Testis (tissue), 3 donors: ENCODE measurements around the gene MASP2. TPM values are rescaled to one million over a fixed set of nuclear protein-coding genes. Genes with fewer than 3 reads are reported as not detected.

Source experiments
- DNase-seq: peaks from one replicate; pipeline ENCODE4 v3.0.0-alpha.2; 2019
- H3K27ac ChIP-seq, 2 donors: fragments of 200-600 bp; sonication (generic); one replicate each; pipeline ENCODE4 v1.5.1; 2019
- H3K27me3 ChIP-seq: fragments of 200-600 bp; sonication (generic); one replicate; pipeline ENCODE4 v1.5.1; 2019
- H3K36me3 ChIP-seq: fragments of 200-600 bp; sonication (generic); one replicate; pipeline ENCODE4 v1.5.1; 2017; ENCODE audit warnings: low read depth; ENCODE audit errors: missing control alignments
- H3K4me1 ChIP-seq: fragments of 200-600 bp; sonication (generic); one replicate; pipeline ENCODE4 v1.5.1; 2019
- H3K4me3 ChIP-seq, 2 donors: fragments of 200-600 bp; sonication (generic); one replicate each; pipeline ENCODE4 v1.5.1; 2017 to 2019
- H3K9me3 ChIP-seq: fragments of 200-600 bp; sonication (generic); one replicate; pipeline ENCODE4 v1.5.1; 2017
- CTCF ChIP-seq, 3 experiments: fragments of 450-650 bp in 2 of 3; fragments of 200-600 bp in 1 of 3; sonication (generic) in 1 of 3; IDR thresholded peaks; one replicate each; pipeline ENCODE4 v1.5.1; 2016 to 2019; ENCODE audit warnings: antibody characterized with exemption in 3 of 3, mild to moderate bottlenecking in 2 of 3, moderate library complexity in 1 of 3
- POLR2A ChIP-seq: fragments of 450-650 bp; IDR thresholded peaks from one replicate; pipeline ENCODE4 v1.6.1; 2017; ENCODE audit warnings: antibody characterized with exemption, mild to moderate bottlenecking, moderate library complexity
- WGBS, 2 donors: methylation state at CpG; one replicate each; pipeline ENCODE4 v1.1.5; 2018; 5-methylcytosine and 5-hydroxymethylcytosine counted together
- intact Hi-C: fragments of 100-400 bp; cut with DNase I; formaldehyde crosslinking; loops from one replicate; pipeline ENCODE4 v1.15.1; 2023; ENCODE audit warnings: low total_unique reads
- polyA plus RNA-seq: library from polyadenylated mRNA; stranded (reverse); fragments of 350-450 nt; fragmentation: Illumina TruSeq; extraction: RNeasy Lipid Tissue Mini Kit (QIAGEN cat#74804); gene quantifications from one replicate; pipeline ENCODE4 v1.2.3, GENCODE V29; 2014; ENCODE audit warnings: low read depth, low replicate concordance; ENCODE audit not compliant: insufficient read depth
- total RNA-seq, 2 donors: library from RNA; depleted of rRNA; stranded (reverse); fragments of >200 nt; gene quantifications; one replicate each; pipeline ENCODE4 v1.2.3, GENCODE V29; 2016

The MASP2 gene
- total and polyA plus RNA-seq, 3 donors from 2014 or later, result 0.31 TPM; not detected in 1

DNA sequence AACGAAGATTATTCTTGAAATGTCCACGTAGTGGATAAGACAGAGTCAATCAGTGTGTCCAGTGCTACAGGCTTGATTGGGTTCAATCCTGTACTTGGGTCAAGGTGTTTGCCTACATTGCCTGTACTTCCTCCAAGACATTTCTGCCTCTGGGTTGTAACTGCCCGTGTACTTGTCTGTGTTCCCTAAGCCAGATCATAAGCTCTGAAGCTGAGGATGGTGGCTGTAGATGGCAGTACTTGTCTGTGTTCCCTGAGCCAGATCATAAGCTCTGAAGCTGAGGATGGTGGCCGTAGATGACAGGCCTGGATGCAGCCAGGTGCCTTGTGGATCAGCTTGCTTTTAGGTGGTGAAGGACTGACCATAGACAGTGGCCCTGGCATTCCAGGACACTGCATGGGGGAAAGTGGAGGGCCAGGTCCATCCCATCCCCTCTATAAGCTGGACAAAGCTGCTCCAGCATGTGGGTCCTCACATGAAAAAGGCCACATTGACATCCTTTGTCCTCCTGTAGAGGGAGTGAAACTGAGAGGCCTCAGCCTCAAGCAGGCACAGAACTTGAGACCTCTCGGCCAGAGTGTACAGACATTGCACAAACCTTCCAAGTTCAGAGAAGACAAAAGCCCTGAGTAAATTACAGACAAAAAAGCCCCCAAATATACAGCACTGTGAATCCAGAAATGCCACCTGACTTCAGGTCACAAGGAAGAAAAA is 14.8 kb upstream of the MASP2 start:
- Histone ChIP-seq H3K36me3 (no peaks in the 10 kb centered on the region), H3K4me3 (peak overlapping the region in 1 of 2 donors; percentile 84), H3K4me1 (peaks cover 14% of the 10 kb centered on the region), H3K9me3 (no peaks in the 10 kb centered on the region), H3K27me3 (no peaks in the 10 kb centered on the region), H3K27ac (no peak overlapping the region)
- no peak for TF ChIP-seq POLR2A
- 42 to 51% methylated on average over 5 of the region's 5 CpGs for WGBS, 2 donors
- intact Hi-C loops, result no loop called here
- no peak for DNase-seq

GRCh38 chr1:11059968-11060830 is 13.2 kb upstream of the MASP2 start, which contains the start of gene SRM:
Gene SRM (minus strand): TSS chr1:11060018. CDS start chr1:11059943, 75 bp downstream.
- 0 to 1% methylated on average over 17 to 58 of the region's 83 CpGs for WGBS, 2 donors
- intact Hi-C loops, result no loop called here
- H3K4me1 ChIP-seq, result peaks cover 14% of the 10 kb centered on the region

GRCh38 chr1:11059155-11059967 is 12.3 kb upstream of the MASP2 start:
- Histone ChIP-seq H3K4me3 (peak overlapping the region; percentile 79 to 83), H3K27me3 (no peaks in the 10 kb centered on the region), H3K4me1 (peaks cover 14% of the 10 kb centered on the region), H3K9me3 (no peaks in the 10 kb centered on the region), H3K27ac (no peak overlapping the region), H3K36me3 (no peaks in the 10 kb centered on the region)
- no peak for DNase-seq
- TF ChIP-seq POLR2A (no peak), CTCF (IDR thresholded peaks at IDR 0.05) (no peak)
- intact Hi-C loops, result no loop called here
- 1 to 4% methylated on average over 7 to 45 of the region's 72 CpGs for WGBS, 2 donors

More at GRCh38 chr1:11059968-11060830, 13.2 kb upstream of the MASP2 start, which contains the start of gene SRM:
- DNase-seq, result peak; percentile 93
- peak within 1 kb of the TSS; percentile 79 to 84 for H3K4me3 ChIP-seq
- no peaks in the 10 kb centered on the region for H3K9me3 ChIP-seq
- H3K27ac ChIP-seq, result peak within 1 kb of the TSS in 1 of 2 donors; percentile 58
- H3K27me3 ChIP-seq, result no peaks in the 10 kb centered on the region
- no peaks in the 10 kb centered on the region for H3K36me3 ChIP-seq
- no peak for TF ChIP-seq POLR2A
- peak; percentile 28 to 79 (median 43) for TF ChIP-seq CTCF (IDR thresholded peaks at IDR 0.05)

GRCh38 chr1:11058595-11059154 is 11.6 kb upstream of the MASP2 start:
- intact Hi-C loops, result no loop called here

More at GRCh38 chr1:11058595-11059154, 11.6 kb upstream of the MASP2 start:
- Histone ChIP-seq H3K27ac (no peak overlapping the region), H3K9me3 (no peaks in the 10 kb centered on the region), H3K27me3 (no peaks in the 10 kb centered on the region), H3K4me1 (peaks cover 14% of the 10 kb centered on the region), H3K4me3 (peak overlapping the region; percentile 79 to 83), H3K36me3 (no peaks in the 10 kb centered on the region)
- no peak for DNase-seq
- TF ChIP-seq POLR2A (no peak), CTCF (IDR thresholded peaks at IDR 0.05) (no peak)
- 28 to 47% methylated on average over 15 to 28 of the region's 28 CpGs for WGBS, 2 donors
